GM19238 (cell line): ENCODE data around the gene TMEM201.
A peak's percentile ranks its signal among the peaks of the same experiment; 100 is the strongest.
"Not testable (repeated sequence)": the region's sequence is repeated elsewhere in the genome, so short reads cannot be mapped to it uniquely, and the experiment has no call there.

Source experiments
- DNase-seq: peaks from one replicate; pipeline ENCODE4 v3.0.0; 2011; ENCODE audit warnings: low spot score; ENCODE audit not compliant: insufficient read length

TMEM201 gene

DNA sequence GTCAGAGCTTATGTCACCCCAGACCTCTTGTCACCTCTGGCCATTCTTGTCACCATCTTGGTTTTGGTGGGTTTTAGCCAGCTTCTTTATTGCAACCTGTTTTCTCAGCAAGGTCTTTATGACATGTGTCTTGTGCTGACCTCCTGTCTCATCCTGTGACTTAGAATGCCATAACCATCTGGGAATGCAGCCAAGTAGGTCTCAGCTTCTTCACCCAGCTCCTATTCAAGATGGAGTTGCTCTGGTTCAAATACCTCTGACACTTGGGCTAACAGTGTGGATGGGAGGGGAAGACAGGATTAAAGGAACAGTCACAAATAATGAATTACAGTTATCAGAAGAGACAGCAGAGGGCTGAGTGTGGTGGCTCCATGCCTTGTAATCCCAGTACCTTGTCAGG lies 32.3 kb downstream of the TMEM201 start:
- no peak for DNase-seq

DNA sequence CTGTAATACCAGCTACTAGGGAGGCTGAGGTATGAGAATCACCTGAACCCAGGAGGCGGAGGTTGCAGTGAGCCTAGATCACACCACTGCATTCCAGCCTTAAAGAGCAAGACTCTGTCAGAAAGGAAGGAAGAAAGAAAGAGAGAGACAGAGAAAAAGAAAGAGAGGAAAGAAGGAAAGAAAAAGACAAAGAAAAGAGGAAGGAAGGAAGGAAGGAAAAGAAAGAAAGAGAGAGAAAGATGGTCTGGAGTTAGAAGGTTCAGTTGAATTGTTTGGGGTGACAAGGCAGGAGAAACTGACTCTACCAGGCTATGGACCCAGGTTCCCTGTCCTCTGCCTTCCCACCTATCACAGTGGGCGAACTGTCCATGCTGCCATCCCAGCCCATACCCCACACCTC lies 35.4 kb downstream of the TMEM201 start:
- DNase-seq, result no peak

DNA sequence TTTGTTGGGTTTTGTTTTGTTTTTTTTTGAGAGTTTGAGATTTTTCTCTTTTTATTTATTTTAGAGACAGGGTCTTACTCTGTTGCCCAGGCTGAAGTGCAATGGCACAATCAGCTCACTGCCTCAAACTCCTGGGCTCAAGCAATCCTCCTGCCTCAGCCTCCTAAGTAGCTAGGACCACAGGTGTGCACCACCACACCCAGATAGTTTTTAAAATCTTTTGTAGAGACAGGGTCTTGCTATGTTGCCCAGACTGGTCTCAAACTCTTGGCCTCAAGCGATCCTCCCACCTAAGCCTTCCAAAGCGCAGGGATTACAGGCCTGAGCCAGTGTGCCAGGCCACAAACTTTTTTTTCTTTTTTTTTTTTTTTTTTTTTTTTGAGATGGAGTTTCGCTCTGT lies 36.3 kb downstream of the TMEM201 start:
- not testable (repeated sequence) for DNase-seq

DNA sequence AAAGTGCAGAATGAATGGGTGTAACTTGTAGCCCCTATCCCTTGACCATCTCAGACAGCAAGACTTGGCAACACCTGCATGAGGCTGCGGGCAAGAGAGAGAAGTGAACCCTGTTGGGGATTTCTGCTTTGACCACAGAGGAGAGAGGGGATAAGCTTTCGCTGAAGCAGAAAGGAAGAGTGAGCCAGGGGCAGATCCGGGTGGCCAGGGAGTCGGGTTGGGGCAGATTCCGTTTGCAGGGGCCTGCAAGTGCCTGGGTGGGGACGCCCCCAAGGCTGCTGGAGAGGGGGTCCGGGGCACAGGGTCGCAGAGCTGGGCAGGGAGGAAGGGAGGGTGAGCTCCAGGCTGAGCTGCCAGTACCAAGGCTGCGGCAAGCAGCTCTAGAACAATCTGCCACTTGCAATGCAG lies 37.5 kb downstream of the TMEM201 start:
- peak; percentile 72 for DNase-seq

DNA sequence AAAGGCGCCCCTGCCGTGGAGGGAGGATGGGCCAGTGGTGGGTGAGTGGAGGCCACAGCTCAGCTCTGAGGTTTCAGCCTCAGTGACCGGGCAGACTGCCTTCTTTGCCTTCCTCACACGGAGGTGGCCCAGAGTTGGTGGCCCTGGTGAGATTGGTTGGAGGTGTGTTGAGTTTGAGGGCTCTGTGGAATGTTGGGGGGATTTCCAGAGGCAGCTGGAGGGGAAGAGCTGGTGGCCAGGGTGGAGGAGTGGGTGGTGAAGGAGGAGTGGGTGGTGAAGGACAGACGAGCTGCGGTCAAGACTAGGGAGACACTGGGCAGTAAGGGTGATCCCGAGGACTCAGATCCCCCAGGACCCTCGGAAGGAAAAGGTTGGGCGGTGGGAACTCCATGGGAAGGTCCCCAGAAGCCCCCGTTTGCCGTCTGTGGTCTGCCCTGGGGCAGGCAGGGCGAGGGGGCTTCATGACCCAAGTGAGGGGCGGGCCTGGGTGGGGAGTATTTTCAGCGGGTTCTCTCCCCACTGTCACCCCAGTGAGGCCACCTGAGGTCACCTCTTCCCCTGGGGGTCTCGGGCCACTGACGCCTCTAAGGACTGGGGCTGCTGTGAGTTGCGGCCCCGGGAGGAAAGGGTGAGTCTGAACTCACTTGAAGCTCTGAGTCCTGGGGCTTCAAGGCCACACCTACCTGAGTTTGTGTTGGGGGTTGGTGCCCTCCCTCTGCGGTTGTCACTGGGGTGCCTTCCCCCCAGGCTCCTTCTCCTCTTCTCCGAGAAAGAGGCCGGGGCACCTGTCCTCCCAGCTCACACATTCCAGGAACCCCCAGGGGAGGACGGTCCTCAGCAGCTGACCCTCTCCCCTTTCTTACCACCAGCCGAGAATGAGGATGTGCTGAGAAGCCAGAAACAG lies 40.1 kb downstream of the TMEM201 start:
- DNase-seq, result peak; percentile 53

DNA sequence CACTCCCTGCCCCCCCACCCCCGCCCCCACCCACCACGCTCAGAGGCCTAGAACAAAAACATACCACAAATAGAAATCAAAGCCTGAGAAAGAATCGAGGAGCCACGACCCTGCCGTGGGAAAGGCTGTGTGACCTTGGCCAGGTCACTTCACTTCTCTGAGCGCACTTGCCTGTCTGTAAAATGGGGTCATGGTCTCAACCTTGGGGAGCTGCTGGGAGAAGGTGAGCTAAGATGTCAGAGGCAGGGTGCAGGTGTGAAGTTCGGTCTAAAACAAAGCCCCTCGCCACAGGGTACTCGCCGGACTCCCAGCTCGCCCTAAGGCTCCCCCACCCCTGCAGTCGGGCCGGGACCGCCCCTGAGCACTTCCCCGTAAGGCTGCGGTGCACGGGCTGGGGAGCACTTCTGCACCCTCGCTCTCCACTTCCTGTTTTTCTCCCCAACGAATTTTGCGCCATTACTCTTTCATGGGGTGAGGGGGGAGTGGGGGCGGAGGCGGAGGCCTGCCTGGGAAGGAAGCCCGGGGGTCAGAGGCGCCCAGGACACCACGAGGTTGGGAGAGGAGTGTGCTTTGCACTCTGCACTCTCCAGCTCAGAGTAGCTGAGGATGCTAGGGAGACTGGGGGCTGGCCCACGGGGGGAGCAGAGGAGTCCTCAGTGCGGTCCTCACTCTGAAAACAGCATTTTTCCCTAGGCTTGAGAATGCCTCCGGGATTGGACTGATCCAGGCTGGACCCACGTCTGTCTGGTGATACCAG lies 40.9 kb downstream of the TMEM201 start:
- no peak for DNase-seq

DNA sequence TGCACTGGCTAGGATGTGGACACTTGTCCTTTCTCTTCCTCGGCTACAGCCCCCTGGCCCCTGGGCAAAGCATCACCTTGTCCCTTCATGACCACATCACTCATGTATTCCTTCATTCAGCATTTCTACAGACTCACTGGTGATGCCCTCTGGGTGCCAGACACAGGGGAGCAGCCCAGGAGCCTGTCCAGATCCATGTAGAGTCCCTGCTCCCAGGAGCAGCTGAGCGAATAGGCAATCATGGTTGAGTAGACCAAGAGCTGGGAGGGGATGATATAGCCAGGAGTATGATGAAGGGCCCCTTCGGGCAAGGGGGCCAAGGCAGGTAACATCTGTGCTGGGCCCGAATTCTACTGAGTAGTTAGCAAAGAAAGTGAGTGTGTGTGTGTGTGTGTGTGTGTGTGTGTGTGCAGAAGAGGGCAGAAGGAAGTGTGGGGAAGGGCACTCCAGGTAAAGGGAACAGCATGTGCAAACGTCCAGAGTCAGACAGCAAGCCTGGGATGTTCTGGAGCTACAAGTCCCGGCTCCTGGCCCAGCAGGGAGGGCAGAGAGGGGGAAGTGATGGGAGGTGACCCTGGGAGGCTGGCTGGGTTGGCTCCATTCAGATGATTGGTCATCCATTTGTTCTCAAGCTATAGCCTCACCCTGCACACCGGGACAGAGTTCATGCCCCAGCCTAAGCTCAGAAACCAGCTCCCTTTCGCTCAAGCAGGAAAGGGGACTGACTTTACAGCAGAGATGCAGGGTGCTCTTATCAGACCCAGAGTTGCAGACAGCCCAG lies 41.8 kb downstream of the TMEM201 start:
- DNase-seq, result no peak

DNA sequence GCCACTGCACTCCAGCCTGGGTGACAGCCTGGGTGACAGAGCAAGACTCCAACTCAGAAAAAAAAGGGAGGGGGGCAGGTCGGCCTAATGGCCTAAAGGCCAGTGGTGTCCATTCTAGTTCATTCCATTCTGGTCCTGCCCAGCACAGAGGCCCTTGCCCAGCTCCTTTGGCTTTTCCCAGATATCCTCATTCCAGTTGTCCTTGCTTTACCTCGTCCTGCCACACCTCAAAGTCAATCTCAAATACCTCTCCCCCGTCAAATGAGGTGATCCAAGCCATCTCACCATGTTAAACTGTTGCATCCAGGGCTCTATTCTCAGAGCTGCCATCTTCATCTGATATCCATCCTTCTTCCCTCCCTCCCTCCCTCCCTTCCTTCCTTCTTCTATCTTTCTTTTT lies 42.9 kb downstream of the TMEM201 start:
- DNase-seq, result no peak

DNA sequence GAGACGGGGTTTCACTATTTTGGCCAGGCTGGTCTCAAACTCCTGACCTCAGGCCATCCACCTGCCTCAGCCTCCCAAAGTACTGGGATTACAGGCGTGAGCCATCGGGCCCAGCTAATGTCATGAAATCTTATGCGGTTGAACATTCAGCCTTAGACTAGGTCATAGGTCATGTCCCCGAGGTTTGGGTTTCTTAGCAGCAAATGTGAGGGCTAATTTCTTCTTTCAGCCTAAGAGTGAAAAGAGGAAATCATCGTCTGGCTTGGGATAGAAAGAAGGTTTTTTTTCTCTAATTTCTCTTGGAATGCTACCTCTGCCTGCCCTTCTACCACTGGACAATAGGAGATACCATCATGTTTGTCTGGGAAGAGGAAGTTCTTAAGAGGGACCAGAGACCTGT lies 44.8 kb downstream of the TMEM201 start:
- no peak for DNase-seq

DNA sequence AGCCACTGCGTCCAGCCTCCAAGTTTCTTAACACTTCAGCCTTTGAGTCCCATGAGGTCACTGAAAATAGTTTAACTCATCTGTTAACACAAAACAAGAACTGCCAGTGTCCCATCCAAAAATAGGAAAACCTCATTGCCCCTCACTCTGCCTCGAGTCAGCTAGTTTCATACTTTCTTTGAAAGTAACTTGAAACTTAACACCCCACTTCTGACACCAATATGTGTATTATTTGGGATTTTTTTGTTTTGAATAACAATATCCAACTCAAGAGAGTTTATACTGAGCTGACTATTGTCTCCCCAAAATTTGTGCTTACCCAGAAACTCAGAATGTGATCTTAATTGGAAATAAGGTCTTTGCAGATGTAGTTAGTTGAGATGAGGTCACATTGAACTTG lies 45.9 kb downstream of the TMEM201 start:
- no peak for DNase-seq

DNA sequence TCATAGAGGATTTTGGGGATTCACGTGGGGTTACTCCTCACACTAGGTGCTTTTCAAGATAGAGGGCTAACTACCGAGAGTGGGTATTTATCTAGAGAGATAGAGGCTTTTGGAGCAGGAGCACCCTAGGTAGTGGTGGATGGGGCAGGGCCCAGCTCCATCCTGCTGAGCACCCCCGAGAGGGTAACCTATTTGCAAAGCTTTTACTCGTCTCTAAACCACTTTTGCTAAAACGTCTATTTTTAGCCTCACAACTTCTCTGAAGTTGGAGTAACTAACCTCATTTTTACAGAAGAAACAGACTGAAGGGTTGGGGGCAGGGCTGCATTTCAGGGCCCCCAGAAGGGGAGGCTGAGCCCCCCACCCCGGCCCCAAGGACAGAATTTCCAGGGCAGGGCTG lies 50.5 kb downstream of the TMEM201 start:
- DNase-seq, result no peak

DNA sequence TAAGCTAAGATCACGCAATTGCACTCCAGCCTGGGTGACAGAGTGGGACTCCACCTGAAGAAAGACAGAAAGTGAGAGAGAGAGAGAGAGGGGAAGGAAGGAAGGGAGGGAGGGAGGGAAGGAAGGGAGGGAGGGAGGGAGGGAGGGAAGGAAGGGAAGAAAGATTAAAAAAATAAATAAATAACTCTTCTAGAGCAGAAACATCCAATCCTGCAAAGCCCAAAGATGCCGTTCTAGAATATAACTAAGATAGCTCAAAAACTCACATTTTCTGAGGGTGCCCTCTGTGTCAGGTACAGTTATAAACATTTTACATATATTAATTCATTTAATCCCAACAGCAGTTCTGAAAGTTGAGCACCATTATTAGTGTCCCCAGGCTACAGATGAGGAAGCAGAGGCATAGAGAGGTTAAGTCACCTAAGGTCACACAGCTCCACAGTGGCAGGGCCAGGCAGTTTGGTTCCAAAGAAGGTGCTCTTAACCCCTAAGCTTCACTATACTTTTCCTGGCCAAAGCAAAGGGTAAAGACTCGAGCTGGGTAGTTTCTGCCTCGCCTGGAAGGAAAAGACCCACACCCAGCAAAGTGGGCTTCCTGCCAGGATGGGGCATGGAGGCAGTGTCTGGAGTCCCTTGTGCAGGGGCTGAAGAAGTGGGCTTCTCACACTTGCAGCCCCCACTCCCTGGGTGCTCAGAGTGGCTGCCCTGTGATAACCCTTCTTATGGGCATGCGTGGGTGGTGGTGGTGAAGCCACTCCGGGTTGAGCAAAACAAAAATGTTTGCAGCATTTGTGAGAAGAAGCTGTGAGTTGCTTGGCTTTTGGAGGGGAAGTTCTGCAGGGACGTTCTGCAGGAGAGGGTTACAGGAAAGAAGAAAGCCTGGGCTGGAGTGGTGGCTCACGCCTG lies 54.9 kb downstream of the TMEM201 start:
- no peak for DNase-seq

DNA sequence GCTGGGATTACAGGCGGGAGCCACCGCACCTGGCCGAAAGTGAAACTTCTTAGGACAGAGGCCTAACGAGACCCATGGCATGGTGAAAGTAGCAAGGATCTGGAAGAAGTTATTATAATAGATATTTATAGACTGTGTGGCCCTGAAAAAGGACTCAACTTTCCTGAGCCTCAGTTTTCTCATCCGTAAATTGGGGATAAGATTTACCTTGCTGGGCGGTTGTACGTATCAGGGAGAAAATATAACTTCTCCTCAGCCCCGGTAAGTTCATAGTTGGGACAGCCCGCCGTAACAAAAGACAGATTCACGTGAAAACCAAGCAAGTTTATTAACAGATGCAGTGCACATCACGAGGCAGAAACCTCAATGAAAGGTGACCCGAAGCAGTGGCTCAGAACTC lies 57.3 kb downstream of the TMEM201 start:
- DNase-seq, result no peak

DNA sequence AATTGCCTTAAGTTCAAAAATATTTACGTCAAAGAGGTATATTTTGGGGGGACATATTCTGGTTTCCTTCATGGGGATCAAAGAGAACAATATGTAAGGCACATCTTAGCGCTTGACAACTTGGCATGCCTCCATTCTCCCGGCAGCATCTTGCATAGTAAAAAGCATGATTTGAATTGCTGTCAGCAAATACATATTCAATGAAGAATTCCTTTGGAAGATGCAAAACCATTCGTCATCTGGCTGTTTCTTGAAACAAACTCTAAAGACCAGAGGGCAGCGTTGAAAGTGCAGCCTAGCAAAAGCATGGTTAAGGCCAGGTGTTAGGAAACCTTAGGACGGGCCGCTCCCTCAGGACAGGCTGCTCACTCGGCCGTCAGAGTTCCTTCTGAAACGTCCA lies 59.5 kb downstream of the TMEM201 start:
- DNase-seq, result no peak

DNA sequence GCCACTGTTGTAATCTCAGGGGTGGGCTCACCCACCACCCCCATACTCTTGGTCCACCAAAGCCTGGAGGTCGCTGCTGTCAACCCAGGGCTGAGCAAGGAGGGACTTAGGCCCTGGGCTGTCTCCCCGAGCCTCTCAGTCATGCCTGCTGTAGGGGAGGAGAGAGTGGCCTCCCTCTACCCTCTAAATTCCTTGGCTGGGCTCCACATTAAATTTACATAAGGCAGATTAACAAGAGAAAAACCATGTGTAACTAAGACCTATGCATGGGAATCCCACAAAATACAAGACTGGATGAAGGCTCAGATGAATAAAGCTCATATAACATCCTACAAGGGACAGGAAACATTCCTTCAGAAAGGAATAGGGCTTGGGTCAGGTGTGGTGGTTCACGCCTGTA lies 61.1 kb downstream of the TMEM201 start:
- DNase-seq, result no peak

DNA sequence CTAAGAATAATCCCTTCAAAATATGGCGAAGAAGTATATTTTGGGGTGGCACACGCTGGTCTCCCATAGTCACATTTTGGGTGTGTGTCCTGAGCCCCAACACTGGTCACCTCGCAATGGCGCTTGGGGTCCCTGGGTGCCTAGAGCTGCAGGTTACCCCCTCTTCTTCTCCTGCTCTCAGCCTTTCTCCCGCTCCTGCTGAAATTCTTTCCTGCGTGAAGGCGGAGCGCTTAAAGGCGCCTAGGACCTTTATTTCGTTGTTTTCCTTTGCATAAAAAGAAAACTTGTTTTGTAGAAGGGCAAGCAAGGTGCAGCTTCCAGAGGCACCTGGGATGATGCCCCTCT lies 62.5 kb downstream of the TMEM201 start:
- DNase-seq, result no peak

DNA sequence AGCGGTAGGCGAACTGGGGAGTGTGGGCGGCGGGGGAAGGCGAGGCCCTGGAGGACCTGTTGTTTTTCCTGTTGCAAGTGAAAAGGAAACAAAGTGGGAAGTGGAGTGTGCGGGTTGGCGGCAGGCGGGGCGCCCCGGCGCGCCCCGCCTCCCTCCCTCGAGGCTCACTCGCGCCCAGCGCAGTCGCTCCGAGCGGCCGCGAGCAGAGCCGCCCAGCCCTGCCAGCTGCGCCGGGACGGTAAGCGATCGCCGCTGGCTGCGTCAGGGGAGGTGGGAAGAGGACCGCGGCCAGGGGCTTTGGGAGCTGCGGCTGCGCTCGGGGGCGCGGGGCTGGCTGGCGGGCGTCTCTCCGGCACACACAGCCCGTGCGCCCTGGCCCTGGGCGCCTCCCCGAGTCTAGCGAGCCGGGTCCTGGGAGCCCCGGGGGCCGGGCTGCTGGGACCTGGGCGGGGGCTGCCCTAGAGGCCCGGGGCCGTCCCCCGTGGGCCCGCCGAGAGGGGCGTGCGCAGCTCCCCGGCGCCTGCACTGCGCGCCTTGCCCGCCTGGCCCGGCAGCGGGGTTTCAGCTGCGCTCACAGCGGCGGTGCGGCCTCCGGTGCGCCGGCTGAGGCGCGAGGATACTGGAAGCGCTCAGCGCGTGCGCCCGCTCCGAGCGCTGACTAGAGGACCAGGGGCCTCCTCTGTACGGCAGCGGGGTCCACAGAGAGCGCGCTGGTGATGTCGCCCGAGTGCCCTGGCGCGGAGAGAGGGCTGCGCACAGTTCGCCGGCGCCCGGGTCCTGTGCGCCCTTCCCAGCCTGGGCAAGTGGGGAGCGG lies 63.1 kb downstream of the TMEM201 start, which contains the start of gene PIK3CD:
Gene PIK3CD, plus strand, starts transcription at position 167 of the 814 bp plus-strand sequence. CDS start 58,725 bp downstream, outside the sequence.
- DNase-seq, result no peak

DNA sequence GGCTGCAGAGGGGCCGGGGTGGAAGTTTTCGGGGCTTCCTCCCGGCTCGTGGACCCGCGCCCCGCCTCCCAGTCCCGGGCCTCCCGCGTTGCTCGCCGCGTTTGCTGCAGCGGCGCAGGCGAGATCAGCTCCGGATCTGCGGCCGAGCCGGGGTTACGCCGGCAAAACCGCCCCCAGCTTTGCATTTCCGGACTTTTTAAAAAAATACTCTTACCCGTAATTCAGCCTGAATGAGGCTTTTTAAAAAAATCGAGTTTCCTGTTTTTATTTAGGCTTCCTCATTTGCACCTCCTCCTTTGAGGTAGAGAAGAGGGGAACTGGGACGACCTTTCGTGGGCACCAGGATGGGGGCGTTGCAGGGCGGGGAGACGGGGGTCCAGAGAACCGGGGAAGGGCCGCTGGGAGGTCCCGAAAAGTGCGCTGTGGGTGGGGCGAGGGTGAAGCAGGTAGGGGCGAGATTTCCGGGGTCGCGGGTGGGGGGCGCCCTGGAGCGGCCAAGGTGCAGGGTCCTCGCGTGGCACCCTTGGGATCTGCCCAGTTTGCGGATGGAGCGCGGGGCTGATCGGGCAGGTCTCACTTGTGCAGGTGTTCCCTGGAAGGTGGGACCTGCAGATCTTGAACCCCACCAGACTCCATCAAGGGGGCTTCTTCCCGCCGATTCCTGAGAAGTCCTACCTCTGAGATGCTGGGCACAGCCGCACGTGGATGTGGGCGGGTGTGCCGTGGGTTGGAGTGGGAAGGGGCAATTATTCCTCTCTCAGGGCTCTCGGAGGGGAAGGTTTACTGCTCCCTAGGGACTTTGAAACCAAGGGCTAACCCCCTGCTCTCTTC lies 63.9 kb downstream of the TMEM201 start:
- DNase-seq, result no peak

DNA sequence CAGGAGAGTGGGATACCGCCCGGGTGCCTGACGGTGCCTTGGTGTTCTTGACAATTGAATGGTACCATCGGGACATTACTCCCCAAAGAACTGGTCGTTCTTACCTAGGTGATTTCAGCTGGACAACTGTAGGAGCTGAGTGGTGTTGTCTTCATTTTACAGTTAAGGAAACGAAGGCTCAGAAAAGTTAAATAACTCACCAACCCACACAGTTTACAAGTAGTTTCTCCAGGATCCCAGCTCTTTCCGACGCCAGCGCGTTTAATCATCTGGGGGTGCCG lies 64.4 kb downstream of the TMEM201 start:
- DNase-seq, result no peak
